ENCODE results near the gene JMJD6. TPM values are rescaled to one million over a fixed set of nuclear protein-coding genes. Genes with fewer than 3 reads are reported as not detected.

Gene JMJD6
- total RNA-seq, 1 experiment from 2014 or later: 47.6 TPM

GRCh38 chr17:76732734-76733617, 6.6 kb upstream of the JMJD6 start:
- peaks cover 39 to 52% of the 10 kb centered on the region in 2 experiments for H3K36me3 ChIP-seq (ENCODE audit: control insufficient read depth in 1 of 2, insufficient read depth in 2 of 2, low read length in 2 of 2)
- peak overlapping the region; percentile 9; the same call in 1 of the 2 replicates for H3K27ac ChIP-seq (ENCODE audit: low read depth, low read length)
- no TSS peak for BruUV-seq (replicated peaks)
- ATAC-seq (no peak), DNase-seq (ENCODE audit: low read depth, low spot score) (no peak)
- CTCF ChIA-PET: interaction anchor here (1.4 kb wide), 1 partner anchor 323 kb away, joined by 3 read pairs; no protein-coding TSS in a partner anchor
- H3K9ac ChIP-seq (ENCODE audit: low read length): 0 out of 2 replicates have a peak overlapping the region, but pooled peaks have one; percentile 1
- H3K4me1 ChIP-seq (ENCODE audit: control insufficient read depth in 1 of 2, insufficient read depth in 2 of 2, low read length in 2 of 2): peaks cover 11 to 26% of the 10 kb centered on the region in 2 experiments
- H3K4me3 ChIP-seq (replicated peaks in 1 of 2; ENCODE audit: low read depth in 1 of 2, low read length in 2 of 2): no peak overlapping the region
- POLR2A ChIA-PET: interaction anchor here (1.2 to 1.5 kb wide), 2 partner anchors 20 to 279 kb away, joined by 3 to 5 read pairs; no protein-coding TSS in a partner anchor
- peak overlapping the region; percentile 1; the same call in 1 of the 2 replicates for H3K4me2 ChIP-seq (ENCODE audit: low read length)
- H3K27me3 ChIP-seq (ENCODE audit: insufficient read depth, low read length): no peaks in the 10 kb centered on the region
- intact Hi-C loops (cut with micrococcal nuclease): no loop called here
- no peaks in the 10 kb centered on the region for H3K9me3 ChIP-seq (ENCODE audit: control insufficient read depth in 1 of 2, insufficient read depth in 1 of 2, low read depth in 1 of 2, low read length in 2 of 2)
- TF ChIP-seq RAD21 (IDR thresholded peaks at IDR 0.05; ENCODE audit: low read depth): no peak
- no peak for TF ChIP-seq SP1 (IDR thresholded peaks at IDR 0.05; ENCODE audit: low read depth)
- TF ChIP-seq ZFX (IDR thresholded peaks at IDR 0.05): no peak
- no peak for TF ChIP-seq CTCF (IDR thresholded peaks at IDR 0.05 in 2 of 3, conservative IDR thresholded peaks at IDR 0.05 in 1 of 3; ENCODE audit: borderline replicate concordance in 1 of 3, insufficient read depth in 1 of 3, low read depth in 2 of 3, low read length in 2 of 3)
- TF ChIP-seq JUND (IDR thresholded peaks at IDR 0.05): 0 out of 2 replicates have a peak, but pooled peaks have one; percentile 18
- TF ChIP-seq CBX3 (IDR thresholded peaks at IDR 0.05; ENCODE audit: low read depth): no peak
- no peak for TF ChIP-seq EZH2phosphoT487 (IDR thresholded peaks at IDR 0.05; ENCODE audit: borderline replicate concordance)
- 0 out of 2 replicates have a peak, but pooled peaks have one; percentile 10 for TF ChIP-seq CEBPB (IDR thresholded peaks at IDR 0.05; ENCODE audit: low read depth)
- TF ChIP-seq SRF (IDR thresholded peaks at IDR 0.05; ENCODE audit: low read depth): 0 out of 2 replicates have a peak, but pooled peaks have one; percentile 8
- TF ChIP-seq POLR2AphosphoS5 (IDR thresholded peaks at IDR 0.05; ENCODE audit: low read depth, low read length): peak; percentile 62
- no peak for TF ChIP-seq ATF3 (IDR thresholded peaks at IDR 0.05)
- 0 out of 2 replicates have a peak, but pooled peaks have one; percentile 10 for TF ChIP-seq FOSL1 (IDR thresholded peaks at IDR 0.05; ENCODE audit: low read depth)
- peaks cover 39% of the 10 kb centered on the region for H4K20me1 ChIP-seq (ENCODE audit: insufficient read depth)
- no peak overlapping the region for H2AFZ ChIP-seq (ENCODE audit: low read depth, low read length, poor library complexity, severe bottlenecking)
- H3K9me2 ChIP-seq (ENCODE audit: insufficient read depth): no peaks in the 10 kb centered on the region
- RAD21 ChIA-PET (ENCODE audit: low non-redundant PET in 1 of 2, low total read pairs in 2 of 2, uncharacterized antibody in 2 of 2, unreplicated experiment in 2 of 2): no interaction called here
- H3K79me2 ChIP-seq (ENCODE audit: insufficient read depth, low read length): peaks cover 87% of the 10 kb centered on the region
